ENCODE data around the gene FHL1. TPM values are rescaled to one million over a fixed set of nuclear protein-coding genes. Genes with fewer than 3 reads are reported as not detected.

The FHL1 gene
- total RNA-seq, 4 donors from 2014 or later, result 2,023 to 8,069 (median 7,102) TPM

DNA sequence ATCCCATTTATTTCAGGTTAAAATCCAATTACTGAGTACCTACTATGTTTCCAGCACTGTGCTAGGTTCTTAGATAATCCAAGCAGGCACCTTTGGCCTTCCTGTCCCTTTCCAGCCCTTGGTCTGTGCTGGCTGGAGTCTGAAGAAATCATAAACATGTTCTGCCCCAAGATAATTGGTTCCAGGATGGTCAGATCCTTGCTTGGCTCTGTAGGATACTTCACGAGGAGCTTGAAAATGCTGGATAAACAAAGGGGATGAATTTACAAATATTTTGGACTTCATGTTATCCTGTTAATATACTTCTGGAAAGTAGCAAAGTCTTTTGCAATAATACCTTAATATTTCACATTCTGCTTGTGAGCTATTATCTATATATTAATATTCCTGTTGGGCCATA lies 35.0 kb upstream of the FHL1 start:
- Histone ChIP-seq H3K9me3 (no peaks in the 10 kb centered on the region), H3K27me3 (no peaks in the 10 kb centered on the region), H3K36me3 (no peaks in the 10 kb centered on the region), H3K27ac (no peak overlapping the region), H3K4me3 (no peak overlapping the region), H3K4me1 (no peaks in the 10 kb centered on the region)
- ATAC-seq (no peak), DNase-seq (no peak)
- no peak for TF ChIP-seq POLR2A (IDR thresholded peaks at IDR 0.05)
- TF ChIP-seq, protein P1, sequence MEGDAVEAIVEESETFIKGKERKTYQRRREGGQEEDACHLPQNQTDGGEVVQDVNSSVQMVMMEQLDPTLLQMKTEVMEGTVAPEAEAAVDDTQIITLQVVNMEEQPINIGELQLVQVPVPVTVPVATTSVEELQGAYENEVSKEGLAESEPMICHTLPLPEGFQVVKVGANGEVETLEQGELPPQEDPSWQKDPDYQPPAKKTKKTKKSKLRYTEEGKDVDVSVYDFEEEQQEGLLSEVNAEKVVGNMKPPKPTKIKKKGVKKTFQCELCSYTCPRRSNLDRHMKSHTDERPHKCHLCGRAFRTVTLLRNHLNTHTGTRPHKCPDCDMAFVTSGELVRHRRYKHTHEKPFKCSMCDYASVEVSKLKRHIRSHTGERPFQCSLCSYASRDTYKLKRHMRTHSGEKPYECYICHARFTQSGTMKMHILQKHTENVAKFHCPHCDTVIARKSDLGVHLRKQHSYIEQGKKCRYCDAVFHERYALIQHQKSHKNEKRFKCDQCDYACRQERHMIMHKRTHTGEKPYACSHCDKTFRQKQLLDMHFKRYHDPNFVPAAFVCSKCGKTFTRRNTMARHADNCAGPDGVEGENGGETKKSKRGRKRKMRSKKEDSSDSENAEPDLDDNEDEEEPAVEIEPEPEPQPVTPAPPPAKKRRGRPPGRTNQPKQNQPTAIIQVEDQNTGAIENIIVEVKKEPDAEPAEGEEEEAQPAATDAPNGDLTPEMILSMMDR (IDR thresholded peaks at IDR 0.05 in 4 of 5, conservative IDR thresholded peaks at IDR 0.05 in 1 of 5), result no peak
- intact Hi-C loops (cut with DNase I; ENCODE audit: low total_unique reads) (no loop called here), in situ Hi-C loops (cut with MboI; ENCODE audit: low sequenced_read_pairs in 4 of 4) (no loop called here)

DNA sequence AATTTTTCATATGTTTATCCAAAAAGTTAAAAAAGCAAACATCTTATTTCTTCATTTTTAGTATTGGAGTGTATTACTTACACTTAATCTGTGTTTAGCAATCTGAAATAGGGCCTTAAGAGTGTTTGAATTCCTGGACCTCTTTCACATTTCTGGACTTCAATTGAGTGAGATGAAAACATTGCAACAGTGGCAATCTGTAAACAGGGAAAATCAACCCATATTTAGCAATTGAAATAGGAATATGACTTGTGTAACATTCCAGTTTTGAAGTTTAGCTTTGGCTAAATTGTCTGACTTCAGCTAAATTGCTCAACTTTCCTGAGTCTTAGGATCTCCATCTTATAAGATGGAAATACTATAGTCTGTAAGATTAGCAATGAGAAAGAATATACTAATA lies 34.6 kb upstream of the FHL1 start:
- no peak overlapping the region for H3K4me3 ChIP-seq
- DNase-seq (no peak), ATAC-seq (no peak)
- H3K36me3 ChIP-seq, result no peaks in the 10 kb centered on the region
- H3K9me3 ChIP-seq, result no peaks in the 10 kb centered on the region
- H3K27ac ChIP-seq, result no peak overlapping the region
- TF ChIP-seq POLR2A (IDR thresholded peaks at IDR 0.05), result no peak
- TF ChIP-seq, protein P1 (IDR thresholded peaks at IDR 0.05 in 4 of 5, conservative IDR thresholded peaks at IDR 0.05 in 1 of 5), result no peak
- in situ Hi-C loops (cut with MboI; ENCODE audit: low sequenced_read_pairs in 4 of 4) (no loop called here), intact Hi-C loops (cut with DNase I; ENCODE audit: low total_unique reads) (no loop called here)
- H3K27me3 ChIP-seq, result no peaks in the 10 kb centered on the region
- H3K4me1 ChIP-seq, result no peaks in the 10 kb centered on the region

DNA sequence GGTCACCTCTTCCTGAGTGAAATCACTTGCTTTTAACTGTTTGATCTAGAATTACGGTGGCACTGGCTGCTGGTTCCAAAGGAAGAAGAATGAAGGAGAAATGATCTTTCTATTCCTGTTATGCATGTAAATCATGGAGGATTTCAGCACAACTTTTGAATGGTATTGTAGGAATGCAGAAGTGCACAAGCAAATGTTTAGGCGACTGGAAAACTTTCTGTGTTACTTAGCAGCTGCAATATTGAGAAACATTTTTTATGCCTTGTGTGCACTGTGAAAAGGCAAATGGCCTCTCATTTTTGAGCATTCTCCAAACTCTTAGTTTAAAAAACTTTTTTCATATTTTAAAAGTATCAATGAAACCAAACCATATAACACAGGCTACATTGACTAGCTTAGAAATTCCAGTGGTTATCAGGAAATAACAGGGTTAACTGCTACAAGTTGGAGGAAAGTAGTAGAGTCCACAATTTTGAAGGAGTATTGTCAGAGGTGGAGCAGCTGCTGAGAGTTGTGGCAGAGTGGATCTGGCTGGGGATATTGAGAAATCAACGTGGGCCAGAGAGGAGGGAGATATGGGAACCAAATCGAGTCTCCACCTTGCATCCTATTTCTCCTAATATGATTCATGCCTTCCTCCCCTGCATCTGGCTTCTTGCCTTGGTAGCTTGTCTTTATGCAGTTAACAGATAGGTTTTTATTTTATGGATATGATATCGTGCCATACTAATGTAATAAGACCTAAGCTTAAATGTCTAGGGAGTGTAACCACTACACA lies 32.0 kb upstream of the FHL1 start:
- ATAC-seq, result no peak
- no peak overlapping the region for H3K27ac ChIP-seq
- intact Hi-C loops (cut with DNase I; ENCODE audit: low total_unique reads), result no loop called here

DNA sequence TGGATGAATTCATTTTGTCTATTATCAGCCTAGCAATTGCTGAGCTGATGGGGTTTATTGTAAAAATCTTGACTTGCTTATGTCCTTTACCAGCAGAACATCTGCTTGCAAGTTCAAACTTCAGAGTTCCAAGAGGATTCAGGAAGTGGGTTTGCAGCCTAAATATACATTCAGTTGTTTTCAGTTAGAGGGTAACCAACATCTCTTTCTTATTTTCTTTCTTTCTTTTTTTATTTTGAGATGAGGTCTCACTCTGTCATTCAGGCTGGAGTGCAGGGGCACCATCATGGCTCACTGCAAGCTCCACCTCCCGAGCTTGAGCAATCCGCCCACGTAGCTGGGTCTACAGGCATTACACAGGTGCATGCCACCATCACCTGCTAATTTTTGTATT lies 31.4 kb upstream of the FHL1 start:
- Histone ChIP-seq H3K9me3 (no peaks in the 10 kb centered on the region), H3K27ac (no peak overlapping the region), H3K27me3 (no peaks in the 10 kb centered on the region), H3K4me3 (no peak overlapping the region), H3K36me3 (no peaks in the 10 kb centered on the region), H3K4me1 (no peaks in the 10 kb centered on the region)
- ATAC-seq (no peak), DNase-seq (no peak)
- intact Hi-C loops (cut with DNase I; ENCODE audit: low total_unique reads), result no loop called here
- in situ Hi-C loops (cut with MboI; ENCODE audit: low sequenced_read_pairs in 4 of 4), result no loop called here
- TF ChIP-seq, protein P1 (IDR thresholded peaks at IDR 0.05 in 4 of 5, conservative IDR thresholded peaks at IDR 0.05 in 1 of 5), result no peak
- TF ChIP-seq POLR2A (IDR thresholded peaks at IDR 0.05), result no peak

More for the DNA sequence above, 32.0 kb upstream of the FHL1 start:
- Histone ChIP-seq H3K4me3 (no peak overlapping the region), H3K9me3 (no peaks in the 10 kb centered on the region), H3K4me1 (no peaks in the 10 kb centered on the region), H3K27me3 (no peaks in the 10 kb centered on the region), H3K36me3 (no peaks in the 10 kb centered on the region)
- in situ Hi-C loops (cut with MboI; ENCODE audit: low sequenced_read_pairs in 4 of 4), result no loop called here
- DNase-seq, result no peak
- TF ChIP-seq POLR2A (IDR thresholded peaks at IDR 0.05), result no peak
- TF ChIP-seq, protein P1 (IDR thresholded peaks at IDR 0.05 in 4 of 5, conservative IDR thresholded peaks at IDR 0.05 in 1 of 5), result no peak

All from gastrocnemius medialis (tissue), 4 donors.